Measurements from ENCODE around the gene FGGY.
"Not testable (repeated sequence)": the region's sequence is repeated elsewhere in the genome, so short reads cannot be mapped to it uniquely, and the experiment has no call there.

FGGY gene

GRCh38 chr1:59317343-59317742 is 20.4 kb downstream of the FGGY start:
- no peak for DNase-seq

GRCh38 chr1:59317780-59318179 is 20.9 kb downstream of the FGGY start:
- no peak for DNase-seq

- DNase-seq, result no peak
These were observed 21.5 kb downstream of the FGGY start for GRCh38 chr1:59318271-59318860.

GRCh38 chr1:59322394-59322793 is 25.5 kb downstream of the FGGY start:
- DNase-seq, result no peak

- DNase-seq, result no peak
These were observed 25.9 kb downstream of the FGGY start for GRCh38 chr1:59322814-59323213.

- no peak for DNase-seq
These were observed 27.0 kb downstream of the FGGY start for GRCh38 chr1:59323879-59324278.

- no peak for DNase-seq
These were observed 31.5 kb downstream of the FGGY start for GRCh38 chr1:59328353-59328752.

- no peak for DNase-seq
These were observed 32.6 kb downstream of the FGGY start for GRCh38 chr1:59329412-59330053.

GRCh38 chr1:59331686-59332620 is 35.1 kb downstream of the FGGY start:
- no peak for DNase-seq

GRCh38 chr1:59332983-59333382 is 36.1 kb downstream of the FGGY start:
- DNase-seq, result no peak

GRCh38 chr1:59333626-59334277 is 36.9 kb downstream of the FGGY start:
- no peak for DNase-seq

GRCh38 chr1:59340411-59341307 is 43.8 kb downstream of the FGGY start:
- no peak for DNase-seq

- no peak for DNase-seq
These were observed 46.1 kb downstream of the FGGY start for GRCh38 chr1:59342801-59343575.

GRCh38 chr1:59343576-59343840 is 46.6 kb downstream of the FGGY start:
- DNase-seq, result no peak

- no peak for DNase-seq
These were observed 48.3 kb downstream of the FGGY start for GRCh38 chr1:59345221-59345620.

GRCh38 chr1:59346429-59346828 is 49.5 kb downstream of the FGGY start:
- no peak for DNase-seq

GRCh38 chr1:59349101-59349500 is 52.2 kb downstream of the FGGY start:
- no peak for DNase-seq

GRCh38 chr1:59350521-59350920 is 53.6 kb downstream of the FGGY start:
- DNase-seq, result no peak

- no peak for DNase-seq
These were observed 55.2 kb downstream of the FGGY start for GRCh38 chr1:59352065-59352464.

- no peak for DNase-seq
These were observed 56.6 kb downstream of the FGGY start for GRCh38 chr1:59353453-59353852.

- DNase-seq, result not testable (repeated sequence)
These were observed 57.3 kb downstream of the FGGY start for GRCh38 chr1:59354239-59354638.

Data from NCI-H1105 (cell line).